Activated naive CD8-positive, alpha-beta T cell treated with anti-CD3 and anti-CD28 coated beads, Interleukin-2, amount 50 U/mL, for 24 hours (primary cell): ENCODE results near the gene HPCAL1.
"Not testable (repeated sequence)": the region's sequence is repeated elsewhere in the genome, so short reads cannot be mapped to it uniquely, and the experiment has no call there.

Experiments used
- ATAC-seq: fragments of 150-1000 bp; cut with Tn5 transposase; one replicate; pipeline ENCODE4 v1.10.0; 2021
- DNase-seq: peaks from one replicate; pipeline ENCODE4 v3.0.0; 2021
- H3K27ac Mint-ChIP-seq: one replicate; pipeline ENCODE4 v1.8.0; 2021; ENCODE audit warnings: mild to moderate bottlenecking, mixed read lengths
- H3K27me3 Mint-ChIP-seq: one replicate; pipeline ENCODE4 v1.8.0; 2021; ENCODE audit warnings: mixed read lengths
- H3K36me3 Mint-ChIP-seq: one replicate; pipeline ENCODE4 v1.8.0; 2021; ENCODE audit warnings: low read depth, mixed read lengths
- H3K4me1 Mint-ChIP-seq: one replicate; pipeline ENCODE4 v1.8.0; 2021; ENCODE audit warnings: mixed read lengths
- H3K4me3 Mint-ChIP-seq: one replicate; pipeline ENCODE4 v1.8.0; 2021; ENCODE audit warnings: mild to moderate bottlenecking, moderate library complexity, mixed read lengths
- H3K9me3 Mint-ChIP-seq: one replicate; pipeline ENCODE4 v1.8.0; 2021; ENCODE audit warnings: mixed read lengths

HPCAL1 gene

GRCh38 chr2:10440736-10441135 lies 138.0 kb downstream of the HPCAL1 start:
- peaks cover 45% of the 10 kb centered on the region for H3K4me1 Mint-ChIP-seq
- H3K27me3 Mint-ChIP-seq: no peaks in the 10 kb centered on the region
- ATAC-seq: no peak
- no peak for DNase-seq
- H3K36me3 Mint-ChIP-seq: peaks cover 67% of the 10 kb centered on the region
- H3K9me3 Mint-ChIP-seq: no peaks in the 10 kb centered on the region
- H3K27ac Mint-ChIP-seq: no peak overlapping the region
- no peak overlapping the region for H3K4me3 Mint-ChIP-seq

GRCh38 chr2:10441948-10442347 lies 139.2 kb downstream of the HPCAL1 start:
- Mint-ChIP-seq H3K27me3 (no peaks in the 10 kb centered on the region), H3K27ac (peak overlapping the region; percentile 77), H3K36me3 (peaks cover 73% of the 10 kb centered on the region), H3K9me3 (no peaks in the 10 kb centered on the region), H3K4me3 (peak overlapping the region; percentile 40), H3K4me1 (peaks cover 54% of the 10 kb centered on the region)
- ATAC-seq (peak; percentile 42), DNase-seq (peak; percentile 33)

- peak overlapping the region; percentile 81 for H3K27ac Mint-ChIP-seq
- not testable (repeated sequence) for H3K9me3 Mint-ChIP-seq, DNase-seq, H3K27me3 Mint-ChIP-seq, ATAC-seq
- H3K36me3 Mint-ChIP-seq: peaks cover 78% of the 10 kb centered on the region
- peaks cover 58% of the 10 kb centered on the region for H3K4me1 Mint-ChIP-seq
- peak overlapping the region; percentile 49 for H3K4me3 Mint-ChIP-seq
These were observed 139.9 kb downstream of the HPCAL1 start for GRCh38 chr2:10442469-10443126.

GRCh38 chr2:10444463-10444862 lies 141.8 kb downstream of the HPCAL1 start:
- Mint-ChIP-seq H3K4me1 (peaks cover 63% of the 10 kb centered on the region), H3K4me3 (peak overlapping the region; percentile 88)

GRCh38 chr2:10446631-10447030 lies 143.9 kb downstream of the HPCAL1 start:
- Mint-ChIP-seq H3K27ac (peak overlapping the region; percentile 81), H3K4me1 (peaks cover 72% of the 10 kb centered on the region)

More at GRCh38 chr2:10444463-10444862, 141.8 kb downstream of the HPCAL1 start:
- no peaks in the 10 kb centered on the region for H3K9me3 Mint-ChIP-seq
- ATAC-seq (peak; percentile 39), DNase-seq (peak; percentile 60)
- H3K27ac Mint-ChIP-seq: peak overlapping the region; percentile 76
- no peaks in the 10 kb centered on the region for H3K27me3 Mint-ChIP-seq
- peaks cover 68% of the 10 kb centered on the region for H3K36me3 Mint-ChIP-seq

GRCh38 chr2:10447300-10447894 lies 144.7 kb downstream of the HPCAL1 start:
- Mint-ChIP-seq H3K4me3 (peak overlapping the region; percentile 88), H3K4me1 (peaks cover 64% of the 10 kb centered on the region), H3K9me3 (no peaks in the 10 kb centered on the region), H3K36me3 (peaks cover 40% of the 10 kb centered on the region), H3K27me3 (no peaks in the 10 kb centered on the region), H3K27ac (peak overlapping the region; percentile 92)
- peak; percentile 5 for ATAC-seq
- DNase-seq: no peak

More at GRCh38 chr2:10446631-10447030, 143.9 kb downstream of the HPCAL1 start:
- Mint-ChIP-seq H3K9me3 (no peaks in the 10 kb centered on the region), H3K27me3 (no peaks in the 10 kb centered on the region), H3K36me3 (peaks cover 47% of the 10 kb centered on the region), H3K4me3 (peak overlapping the region; percentile 88)
- ATAC-seq (no peak), DNase-seq (no peak)

GRCh38 chr2:10447895-10448575 lies 145.3 kb downstream of the HPCAL1 start, which contains the start of gene ODC1:
Gene ODC1, minus strand, starts transcription at chr2:10448327. Its CDS starts 3,295 bp downstream, at chr2:10445032.
- H3K9me3 Mint-ChIP-seq: no peaks in the 10 kb centered on the region
- H3K4me3 Mint-ChIP-seq: peak within 1 kb of the TSS; percentile 88
- H3K27ac Mint-ChIP-seq: peak within 1 kb of the TSS; percentile 92
- DNase-seq: peak; percentile 98
- H3K4me1 Mint-ChIP-seq: peaks cover 58% of the 10 kb centered on the region
- ATAC-seq: peak; percentile 84
- peaks cover 33% of the 10 kb centered on the region for H3K36me3 Mint-ChIP-seq
- no peaks in the 10 kb centered on the region for H3K27me3 Mint-ChIP-seq

- H3K9me3 Mint-ChIP-seq: no peaks in the 10 kb centered on the region
- ATAC-seq (peak; percentile 62), DNase-seq (peak; percentile 94)
- peak overlapping the region; percentile 86 for H3K27ac Mint-ChIP-seq
- no peaks in the 10 kb centered on the region for H3K27me3 Mint-ChIP-seq
- H3K36me3 Mint-ChIP-seq: peaks cover 28% of the 10 kb centered on the region
- H3K4me1 Mint-ChIP-seq: peaks cover 50% of the 10 kb centered on the region
- peak overlapping the region; percentile 80 for H3K4me3 Mint-ChIP-seq
These were observed 146.1 kb downstream of the HPCAL1 start for GRCh38 chr2:10448576-10449485.

GRCh38 chr2:10449486-10449831 lies 146.8 kb downstream of the HPCAL1 start:
- peaks cover 43% of the 10 kb centered on the region for H3K4me1 Mint-ChIP-seq
- H3K27me3 Mint-ChIP-seq: no peaks in the 10 kb centered on the region
- no peaks in the 10 kb centered on the region for H3K9me3 Mint-ChIP-seq
- no peak for DNase-seq
- peaks cover 22% of the 10 kb centered on the region for H3K36me3 Mint-ChIP-seq
- ATAC-seq: no peak
- H3K4me3 Mint-ChIP-seq: peak overlapping the region; percentile 80
- peak overlapping the region; percentile 86 for H3K27ac Mint-ChIP-seq

- ATAC-seq: no peak
- Mint-ChIP-seq H3K27me3 (no peaks in the 10 kb centered on the region), H3K9me3 (no peaks in the 10 kb centered on the region), H3K27ac (no peak overlapping the region), H3K4me3 (peak overlapping the region; percentile 80), H3K4me1 (peaks cover 37% of the 10 kb centered on the region), H3K36me3 (peaks cover 16% of the 10 kb centered on the region)
- no peak for DNase-seq
These were observed 147.4 kb downstream of the HPCAL1 start for GRCh38 chr2:10449838-10450691.

GRCh38 chr2:10451819-10452218 lies 149.1 kb downstream of the HPCAL1 start:
- Mint-ChIP-seq H3K9me3 (no peaks in the 10 kb centered on the region), H3K36me3 (peaks cover 7% of the 10 kb centered on the region), H3K27me3 (no peaks in the 10 kb centered on the region), H3K4me1 (peaks cover 22% of the 10 kb centered on the region), H3K27ac (no peak overlapping the region), H3K4me3 (no peak overlapping the region)
- DNase-seq: no peak
- ATAC-seq: no peak

GRCh38 chr2:10452312-10452711 lies 149.6 kb downstream of the HPCAL1 start:
- no peak for DNase-seq
- H3K4me3 Mint-ChIP-seq: no peak overlapping the region
- ATAC-seq: no peak
- peaks cover 4% of the 10 kb centered on the region for H3K36me3 Mint-ChIP-seq
- no peaks in the 10 kb centered on the region for H3K27me3 Mint-ChIP-seq
- peaks cover 20% of the 10 kb centered on the region for H3K4me1 Mint-ChIP-seq
- no peak overlapping the region for H3K27ac Mint-ChIP-seq
- H3K9me3 Mint-ChIP-seq: no peaks in the 10 kb centered on the region
